Nephron (organoid): Measurements from ENCODE around the gene NXPH4.

Experiments
- H3K27ac Mint-ChIP-seq, 3 experiments: 2 replicates each; pipeline ENCODE4 v1.8.0; 2020; ENCODE audit warnings: mixed read lengths in 3 of 3, mild to moderate bottlenecking in 2 of 3, moderate library complexity in 1 of 3
- H3K27me3 Mint-ChIP-seq: 2 replicates; pipeline ENCODE4 v1.8.0; 2021; ENCODE audit warnings: low read depth, mild to moderate bottlenecking, moderate library complexity, mixed read lengths
- H3K36me3 Mint-ChIP-seq: 2 replicates; pipeline ENCODE4 v1.8.0; 2020; ENCODE audit warnings: low read depth, mixed read lengths
- H3K4me1 Mint-ChIP-seq: 2 replicates; pipeline ENCODE4 v1.8.0; 2020; ENCODE audit warnings: mixed read lengths
- H3K4me3 Mint-ChIP-seq, 3 experiments: 2 replicates each; pipeline ENCODE4 v1.8.0; 2020; ENCODE audit warnings: mild to moderate bottlenecking in 3 of 3, mixed read lengths in 3 of 3, moderate library complexity in 2 of 3
- H3K9me3 Mint-ChIP-seq: 2 replicates; pipeline ENCODE4 v1.8.0; 2020; ENCODE audit warnings: mixed read lengths
- CTCF ChIP-seq, 3 experiments: fragments of 200-600 bp; sonication (generic); IDR thresholded peaks; one replicate each; pipeline ENCODE4 v1.5.0; 2021; ENCODE audit warnings: antibody characterized with exemption in 3 of 3; ENCODE audit not compliant: unreplicated experiment in 3 of 3

NXPH4 gene

DNA sequence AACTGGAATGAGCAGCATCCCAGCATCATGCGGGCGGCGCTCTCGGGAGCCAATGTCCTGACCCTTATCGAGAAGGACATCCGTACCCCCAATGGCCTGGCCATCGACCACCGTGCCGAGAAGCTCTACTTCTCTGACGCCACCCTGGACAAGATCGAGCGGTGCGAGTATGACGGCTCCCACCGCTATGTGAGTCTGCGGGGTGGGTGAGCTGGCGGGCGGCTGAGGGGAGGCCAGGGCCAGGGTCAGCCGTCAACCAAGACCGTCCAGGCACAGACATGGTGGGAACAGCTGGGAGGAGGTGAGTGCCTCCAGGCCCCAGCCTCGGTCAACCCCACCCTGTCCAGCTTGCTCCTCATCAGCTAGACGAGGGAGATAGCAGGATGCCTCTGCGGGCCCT lies 25.8 kb upstream of the NXPH4 start:
- H3K9me3 Mint-ChIP-seq: no peaks in the 10 kb centered on the region
- no peak overlapping the region for H3K4me3 Mint-ChIP-seq
- no peak overlapping the region for H3K27ac Mint-ChIP-seq
- H3K36me3 Mint-ChIP-seq: peaks cover 60% of the 10 kb centered on the region
- TF ChIP-seq CTCF (IDR thresholded peaks at IDR 0.05; ENCODE audit: unreplicated experiment in 3 of 3): no peak
- peaks cover 5% of the 10 kb centered on the region for H3K4me1 Mint-ChIP-seq
- H3K27me3 Mint-ChIP-seq: no peaks in the 10 kb centered on the region

- TF ChIP-seq CTCF (IDR thresholded peaks at IDR 0.05; ENCODE audit: unreplicated experiment in 3 of 3): no peak
- Mint-ChIP-seq H3K4me1 (peaks cover 8% of the 10 kb centered on the region), H3K27me3 (no peaks in the 10 kb centered on the region), H3K9me3 (no peaks in the 10 kb centered on the region), H3K4me3 (no peak overlapping the region), H3K36me3 (peaks cover 62% of the 10 kb centered on the region), H3K27ac (no peak overlapping the region)
Observed at GRCh38 chr12:57191410-57191809, 25.2 kb upstream of the NXPH4 start.

GRCh38 chr12:57192920-57193319 lies 23.7 kb upstream of the NXPH4 start:
- H3K36me3 Mint-ChIP-seq: peaks cover 59% of the 10 kb centered on the region
- H3K9me3 Mint-ChIP-seq: no peaks in the 10 kb centered on the region
- H3K27ac Mint-ChIP-seq: no peak overlapping the region
- no peak for TF ChIP-seq CTCF (IDR thresholded peaks at IDR 0.05; ENCODE audit: unreplicated experiment in 3 of 3)
- H3K4me1 Mint-ChIP-seq: peaks cover 10% of the 10 kb centered on the region
- no peak overlapping the region for H3K4me3 Mint-ChIP-seq
- no peaks in the 10 kb centered on the region for H3K27me3 Mint-ChIP-seq

GRCh38 chr12:57193706-57194245 lies 22.8 kb upstream of the NXPH4 start:
- Mint-ChIP-seq H3K27me3 (no peaks in the 10 kb centered on the region), H3K9me3 (no peaks in the 10 kb centered on the region), H3K4me1 (peaks cover 10% of the 10 kb centered on the region), H3K36me3 (peaks cover 60% of the 10 kb centered on the region), H3K4me3 (no peak overlapping the region), H3K27ac (no peak overlapping the region)
- TF ChIP-seq CTCF (IDR thresholded peaks at IDR 0.05; ENCODE audit: unreplicated experiment in 3 of 3): no peak

DNA sequence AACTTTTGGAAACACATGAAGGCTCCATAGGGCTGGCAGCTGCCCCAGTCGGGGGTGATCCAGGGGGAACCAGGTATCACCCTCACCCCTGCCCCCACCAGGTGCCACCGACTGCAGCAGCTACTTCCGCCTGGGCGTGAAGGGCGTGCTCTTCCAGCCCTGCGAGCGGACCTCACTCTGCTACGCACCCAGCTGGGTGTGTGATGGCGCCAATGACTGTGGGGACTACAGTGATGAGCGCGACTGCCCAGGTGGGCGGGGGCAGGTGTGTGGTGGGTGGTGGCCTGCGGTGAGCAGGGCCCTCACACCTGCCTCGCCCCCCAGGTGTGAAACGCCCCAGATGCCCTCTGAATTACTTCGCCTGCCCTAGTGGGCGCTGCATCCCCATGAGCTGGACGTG lies 22.3 kb upstream of the NXPH4 start:
- Mint-ChIP-seq H3K36me3 (peaks cover 58% of the 10 kb centered on the region), H3K4me1 (peaks cover 10% of the 10 kb centered on the region), H3K27me3 (no peaks in the 10 kb centered on the region), H3K27ac (no peak overlapping the region), H3K9me3 (no peaks in the 10 kb centered on the region), H3K4me3 (no peak overlapping the region)
- TF ChIP-seq CTCF (IDR thresholded peaks at IDR 0.05; ENCODE audit: unreplicated experiment in 3 of 3): no peak

- TF ChIP-seq CTCF (IDR thresholded peaks at IDR 0.05; ENCODE audit: unreplicated experiment in 3 of 3): no peak
- Mint-ChIP-seq H3K4me3 (no peak overlapping the region), H3K4me1 (peaks cover 10% of the 10 kb centered on the region), H3K9me3 (no peaks in the 10 kb centered on the region), H3K27me3 (no peaks in the 10 kb centered on the region), H3K27ac (no peak overlapping the region), H3K36me3 (peaks cover 62% of the 10 kb centered on the region)
Observed at GRCh38 chr12:57195186-57195585, 21.4 kb upstream of the NXPH4 start.
